ENCODE data around the gene PHF21A. TPM values are rescaled to one million over a fixed set of nuclear protein-coding genes. Genes with fewer than 3 reads are reported as not detected.

PHF21A gene
- total RNA-seq, 1 donor from 2014 or later = 69.7 TPM

DNA sequence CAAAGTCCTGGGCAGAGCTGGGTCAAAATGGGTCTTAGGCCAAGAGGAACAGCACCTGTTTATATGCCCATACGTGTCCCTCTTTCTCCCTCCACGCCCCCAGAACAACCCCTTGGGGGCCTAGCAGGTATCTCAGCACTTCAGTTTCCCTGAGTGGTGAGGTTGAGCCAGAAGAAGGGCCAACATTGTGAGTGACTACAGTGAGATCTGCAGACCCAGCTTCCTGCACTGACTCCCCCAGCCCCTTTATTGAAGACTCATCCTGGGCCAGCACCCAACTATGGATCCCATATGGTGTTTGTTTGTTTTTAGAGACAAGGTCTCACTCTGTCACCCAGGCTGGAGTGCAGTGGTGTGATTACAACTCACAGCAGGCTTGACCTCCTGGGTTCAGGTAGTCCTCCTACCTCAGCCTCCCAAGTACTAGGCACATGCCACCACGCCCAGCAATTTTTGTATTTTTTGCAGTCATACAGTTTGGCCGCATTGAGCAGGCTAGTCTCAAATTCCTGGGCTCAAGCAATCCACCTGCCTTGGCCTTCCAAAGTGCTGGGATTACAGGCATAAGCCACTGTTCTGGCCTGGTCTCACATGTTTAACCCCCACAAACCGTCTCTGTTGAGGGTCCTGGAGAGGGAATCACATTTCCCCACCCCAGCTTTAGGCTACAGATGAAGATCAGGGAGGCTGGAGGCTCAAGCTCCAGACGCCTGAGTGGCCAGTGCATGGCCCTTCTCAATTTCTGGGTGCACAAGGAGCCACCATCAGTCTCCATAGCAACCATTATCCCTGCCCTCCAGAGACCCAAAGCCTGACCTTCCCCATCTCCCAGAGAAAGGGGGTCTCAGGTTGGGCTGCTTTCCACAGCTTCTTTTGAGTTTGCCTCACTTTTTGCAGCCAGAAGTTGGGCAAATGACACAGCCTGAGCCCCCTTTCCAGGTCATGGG lies 200.4 kb downstream of the PHF21A start:
- TF ChIP-seq, protein P1, sequence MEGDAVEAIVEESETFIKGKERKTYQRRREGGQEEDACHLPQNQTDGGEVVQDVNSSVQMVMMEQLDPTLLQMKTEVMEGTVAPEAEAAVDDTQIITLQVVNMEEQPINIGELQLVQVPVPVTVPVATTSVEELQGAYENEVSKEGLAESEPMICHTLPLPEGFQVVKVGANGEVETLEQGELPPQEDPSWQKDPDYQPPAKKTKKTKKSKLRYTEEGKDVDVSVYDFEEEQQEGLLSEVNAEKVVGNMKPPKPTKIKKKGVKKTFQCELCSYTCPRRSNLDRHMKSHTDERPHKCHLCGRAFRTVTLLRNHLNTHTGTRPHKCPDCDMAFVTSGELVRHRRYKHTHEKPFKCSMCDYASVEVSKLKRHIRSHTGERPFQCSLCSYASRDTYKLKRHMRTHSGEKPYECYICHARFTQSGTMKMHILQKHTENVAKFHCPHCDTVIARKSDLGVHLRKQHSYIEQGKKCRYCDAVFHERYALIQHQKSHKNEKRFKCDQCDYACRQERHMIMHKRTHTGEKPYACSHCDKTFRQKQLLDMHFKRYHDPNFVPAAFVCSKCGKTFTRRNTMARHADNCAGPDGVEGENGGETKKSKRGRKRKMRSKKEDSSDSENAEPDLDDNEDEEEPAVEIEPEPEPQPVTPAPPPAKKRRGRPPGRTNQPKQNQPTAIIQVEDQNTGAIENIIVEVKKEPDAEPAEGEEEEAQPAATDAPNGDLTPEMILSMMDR (IDR thresholded peaks at IDR 0.05) = no peak
- peaks cover 0 to 3% of the 10 kb centered on the region in 2 donors for H3K36me3 ChIP-seq
- H3K4me1 ChIP-seq = peaks cover 11 to 21% of the 10 kb centered on the region in 2 donors
- H3K4me3 ChIP-seq = no peak overlapping the region
- DNase-seq (ENCODE audit: low spot score in 2 of 2) = no peak
- peaks cover 17% of the 10 kb centered on the region for H3K27me3 ChIP-seq
- intact Hi-C loops (cut with DNase I) = no loop called here
- H3K27ac ChIP-seq = no peak overlapping the region
- no peaks in the 10 kb centered on the region for H3K9me3 ChIP-seq

DNA sequence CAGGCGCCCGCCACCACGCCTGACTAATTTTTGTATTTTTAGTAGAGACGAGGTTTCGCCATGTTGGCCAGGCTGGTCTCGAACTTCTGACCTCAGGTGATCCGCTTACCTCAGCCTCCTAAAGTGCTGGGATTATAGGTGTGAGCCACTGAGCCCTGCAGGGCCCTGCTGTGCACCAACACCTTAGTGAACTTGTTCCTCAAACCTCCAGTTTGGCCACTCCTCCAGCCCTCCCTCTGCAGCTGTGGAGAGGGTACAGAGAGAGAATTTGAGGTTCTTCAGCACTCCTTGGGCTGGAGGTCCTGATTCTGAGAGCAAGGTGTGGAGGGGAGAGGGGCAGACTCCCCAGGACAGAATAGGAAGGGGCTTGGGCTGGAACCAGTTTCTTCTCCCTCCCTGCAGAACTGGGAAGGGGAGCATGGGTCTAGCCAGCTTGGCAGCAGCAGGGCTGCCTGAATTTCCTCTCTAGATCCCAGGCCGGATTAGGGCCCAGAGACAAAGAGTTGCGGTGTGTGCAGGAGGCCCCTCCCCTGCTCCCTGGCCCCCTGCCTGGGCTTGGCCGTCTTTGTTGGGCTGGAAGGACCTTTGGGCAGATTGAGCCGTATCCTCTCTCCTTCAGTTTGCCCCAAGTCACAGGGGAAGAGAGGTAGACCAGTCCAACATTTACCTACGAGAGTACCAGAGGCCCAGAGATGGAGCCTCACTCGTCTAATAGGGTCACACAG lies 201.3 kb downstream of the PHF21A start:
- no peak for DNase-seq (ENCODE audit: low spot score in 2 of 2)
- intact Hi-C loops (cut with DNase I) = loop anchor here (5.0 kb wide), 4 partner anchors 113 to 1487 kb away; partner anchors contain the start of genes PHF21A, SLC35C1 and SLC39A13
- Histone ChIP-seq H3K36me3 (peaks cover 0 to 11% of the 10 kb centered on the region in 2 donors), H3K27ac (no peak overlapping the region), H3K4me3 (no peak overlapping the region), H3K4me1 (peaks cover 11 to 21% of the 10 kb centered on the region in 2 donors), H3K27me3 (peaks cover 17% of the 10 kb centered on the region), H3K9me3 (no peaks in the 10 kb centered on the region)
- TF ChIP-seq, protein P1 (IDR thresholded peaks at IDR 0.05) = no peak

DNA sequence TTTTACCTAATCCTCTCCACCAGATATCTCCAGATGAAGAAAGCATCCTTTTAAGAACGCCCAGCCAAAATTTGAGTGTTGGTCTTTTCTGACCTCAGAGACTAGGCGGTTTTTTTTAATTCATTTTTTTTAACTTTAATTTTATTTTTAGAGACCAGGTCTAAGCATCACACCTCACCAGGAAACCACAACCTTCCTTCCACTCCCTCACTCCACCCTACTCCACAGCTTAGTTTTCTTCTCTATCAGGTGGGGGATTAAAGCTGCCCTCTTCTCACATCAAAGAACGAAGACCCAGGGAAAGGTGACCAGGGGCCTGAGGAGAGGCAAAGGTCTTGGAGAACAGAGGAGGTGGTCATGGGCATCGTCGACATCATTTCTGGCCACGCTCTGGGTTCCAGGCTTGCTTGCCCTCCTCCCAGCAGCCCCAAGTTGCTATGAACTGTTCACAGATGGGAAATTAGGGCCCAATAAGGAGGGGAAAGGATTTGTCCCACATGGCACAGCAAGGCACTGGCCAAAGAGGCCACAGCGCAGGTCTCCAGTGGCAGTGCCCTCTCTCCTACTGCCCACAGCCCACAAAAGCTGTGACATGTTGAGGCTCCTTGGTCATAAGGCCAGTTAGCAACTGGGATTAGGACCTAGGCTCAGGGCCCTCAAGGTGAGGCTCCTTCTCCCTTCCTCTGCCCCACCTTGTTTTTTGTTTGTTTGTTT lies 202.1 kb downstream of the PHF21A start:
- peaks cover 11 to 21% of the 10 kb centered on the region in 2 donors for H3K4me1 ChIP-seq
- TF ChIP-seq, protein P1 (IDR thresholded peaks at IDR 0.05) = no peak
- H3K9me3 ChIP-seq = no peaks in the 10 kb centered on the region
- H3K36me3 ChIP-seq = peaks cover 5 to 20% of the 10 kb centered on the region in 2 donors
- H3K27ac ChIP-seq = no peak overlapping the region
- intact Hi-C loops (cut with DNase I) = loop anchor here (1.0 to 5.0 kb wide), 7 partner anchors 20 to 1488 kb away; partner anchors contain the start of genes CRY2, PHF21A, SLC35C1 and SLC39A13
- DNase-seq (ENCODE audit: low spot score in 2 of 2) = no peak
- peaks cover 17% of the 10 kb centered on the region for H3K27me3 ChIP-seq
- peak overlapping the region; percentile 67 to 91 for H3K4me3 ChIP-seq

DNA sequence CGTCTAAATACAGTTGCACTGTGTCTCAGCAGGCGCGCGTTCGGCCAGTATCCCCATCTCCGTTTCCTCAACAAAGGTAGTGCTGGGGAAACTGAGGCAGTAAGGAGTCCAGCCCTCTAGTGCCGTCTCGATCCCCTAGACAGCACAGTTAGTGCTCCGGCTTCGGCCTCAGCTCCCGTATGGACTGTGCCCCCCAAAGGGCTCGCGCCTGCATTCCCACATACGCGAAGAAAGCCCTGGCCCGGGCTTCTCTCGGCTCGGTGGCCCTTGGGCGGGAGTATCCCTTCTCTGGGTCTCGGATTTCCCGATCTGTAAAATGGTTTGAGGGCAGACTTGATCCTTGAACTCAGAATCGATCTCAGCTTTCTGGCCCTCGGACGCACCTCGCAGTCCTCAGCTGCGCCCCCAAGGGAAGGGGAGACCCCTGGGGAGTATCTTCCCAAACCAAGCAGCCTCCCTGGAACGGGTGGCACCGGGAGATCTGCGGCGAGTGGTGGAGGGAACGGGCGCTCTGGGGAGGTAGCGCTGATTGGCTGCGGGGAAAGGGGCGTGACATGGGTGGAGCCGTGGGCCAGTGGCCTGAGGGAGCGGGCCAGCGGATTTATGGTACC lies 202.8 kb downstream of the PHF21A start:
- Histone ChIP-seq H3K27me3 (peaks cover 17% of the 10 kb centered on the region), H3K27ac (peak overlapping the region; percentile 90 to 91), H3K36me3 (peaks cover 12 to 26% of the 10 kb centered on the region in 2 donors), H3K9me3 (no peaks in the 10 kb centered on the region), H3K4me1 (peaks cover 11 to 21% of the 10 kb centered on the region in 2 donors), H3K4me3 (peak overlapping the region; percentile 67 to 91)
- intact Hi-C loops (cut with DNase I) = loop anchor here (1.0 to 5.0 kb wide), 7 partner anchors 19 to 1489 kb away; partner anchors contain the start of genes CRY2, PHF21A, SLC35C1 and SLC39A13
- TF ChIP-seq, protein P1 (IDR thresholded peaks at IDR 0.05) = no peak
- DNase-seq (ENCODE audit: low spot score in 2 of 2) = peak in 1 of 2 donors; percentile 89

All from ascending aorta (tissue), 2 donors.